ENCODE measurements around the gene FUCA1.

The FUCA1 gene

GRCh38 chr1:23875382-23875781 lies 7.3 kb upstream of the FUCA1 start:
- Histone ChIP-seq H3K4me3 (ENCODE audit: low read length) (no peak overlapping the region), H3K9me3 (ENCODE audit: control insufficient read depth, insufficient read depth, low read length) (peaks cover 23% of the 10 kb centered on the region), H3K27ac (ENCODE audit: low read depth, low read length) (no peak overlapping the region), H3K9me2 (replicated peaks; ENCODE audit: control insufficient read depth, low read length) (no peaks in the 10 kb centered on the region), H3K27me3 (ENCODE audit: control insufficient read depth, low read length) (no peaks in the 10 kb centered on the region), H3K79me2 (ENCODE audit: control insufficient read depth, low read length) (no peaks in the 10 kb centered on the region), H3K4me2 (ENCODE audit: low read length) (no peak overlapping the region), H3K4me1 (ENCODE audit: control insufficient read depth, low read length) (no peaks in the 10 kb centered on the region), H3K36me3 (ENCODE audit: control insufficient read depth, low read length) (peaks cover 42% of the 10 kb centered on the region), H3F3A (ENCODE audit: control insufficient read depth, insufficient read depth) (no peaks in the 10 kb centered on the region), H4K20me1 (ENCODE audit: control insufficient read depth, insufficient read depth, low read depth, low read length) (no peaks in the 10 kb centered on the region)
- TF ChIP-seq CTCF (IDR thresholded peaks at IDR 0.05; ENCODE audit: low read depth, low read length, poor library complexity, severe bottlenecking) (no peak), EZH2phosphoT487 (IDR thresholded peaks at IDR 0.05; ENCODE audit: borderline replicate concordance, low read length) (no peak)

GRCh38 chr1:23872421-23872820 lies 4.3 kb upstream of the FUCA1 start:
- no peak overlapping the region for H3K4me3 ChIP-seq (ENCODE audit: low read length)
- peaks cover 20% of the 10 kb centered on the region for H3K4me1 ChIP-seq (ENCODE audit: control insufficient read depth, low read length)
- H3K9me3 ChIP-seq (ENCODE audit: control insufficient read depth, insufficient read depth, low read length), result no peaks in the 10 kb centered on the region
- H3K27me3 ChIP-seq (ENCODE audit: control insufficient read depth, low read length), result no peaks in the 10 kb centered on the region
- H3K4me2 ChIP-seq (ENCODE audit: low read length), result no peak overlapping the region
- no peaks in the 10 kb centered on the region for H4K20me1 ChIP-seq (ENCODE audit: control insufficient read depth, insufficient read depth, low read depth, low read length)
- no peaks in the 10 kb centered on the region for H3K9me2 ChIP-seq (replicated peaks; ENCODE audit: control insufficient read depth, low read length)
- TF ChIP-seq EZH2phosphoT487 (IDR thresholded peaks at IDR 0.05; ENCODE audit: borderline replicate concordance, low read length), result no peak
- no peak for TF ChIP-seq CTCF (IDR thresholded peaks at IDR 0.05; ENCODE audit: low read depth, low read length, poor library complexity, severe bottlenecking)
- no peak overlapping the region for H3K27ac ChIP-seq (ENCODE audit: low read depth, low read length)
- H3K36me3 ChIP-seq (ENCODE audit: control insufficient read depth, low read length), result peaks cover 19% of the 10 kb centered on the region
- H3K79me2 ChIP-seq (ENCODE audit: control insufficient read depth, low read length), result peaks cover 3% of the 10 kb centered on the region
- H3F3A ChIP-seq (ENCODE audit: control insufficient read depth, insufficient read depth), result 0 out of 2 replicates have a peak, but pooled peaks cover 3% of the 10 kb centered on the region

- Histone ChIP-seq H3K4me3 (ENCODE audit: low read length) (peak overlapping the region; percentile 88), H3K4me2 (ENCODE audit: low read length) (peak overlapping the region; percentile 80), H4K20me1 (ENCODE audit: control insufficient read depth, insufficient read depth, low read depth, low read length) (peaks cover 4% of the 10 kb centered on the region; the same call in 1 of the 2 replicates), H3K4me1 (ENCODE audit: control insufficient read depth, low read length) (peaks cover 34% of the 10 kb centered on the region), H3K27ac (ENCODE audit: low read depth, low read length) (peak overlapping the region; percentile 67), H3K79me2 (ENCODE audit: control insufficient read depth, low read length) (peaks cover 13% of the 10 kb centered on the region), H3K36me3 (ENCODE audit: control insufficient read depth, low read length) (peaks cover 12% of the 10 kb centered on the region), H3K27me3 (ENCODE audit: control insufficient read depth, low read length) (no peaks in the 10 kb centered on the region), H3F3A (ENCODE audit: control insufficient read depth, insufficient read depth) (0 out of 2 replicates have a peak, but pooled peaks cover 3% of the 10 kb centered on the region), H3K9me2 (replicated peaks; ENCODE audit: control insufficient read depth, low read length) (no peaks in the 10 kb centered on the region), H3K9me3 (ENCODE audit: control insufficient read depth, insufficient read depth, low read length) (no peaks in the 10 kb centered on the region)
- TF ChIP-seq EZH2phosphoT487 (IDR thresholded peaks at IDR 0.05; ENCODE audit: borderline replicate concordance, low read length), result no peak
- no peak for TF ChIP-seq CTCF (IDR thresholded peaks at IDR 0.05; ENCODE audit: low read depth, low read length, poor library complexity, severe bottlenecking)
These were observed 961 bp upstream of the FUCA1 start for GRCh38 chr1:23869051-23869450.
